HG02588 (cell line): ENCODE data around the gene DPP7.

Experiments
- ATAC-seq: cut with Tn5 transposase; IDR thresholded peaks from one replicate; pipeline ENCODE4 v1.9.1; 2021; ENCODE audit warnings: mild to moderate bottlenecking, moderate library complexity; ENCODE audit not compliant: unreplicated experiment

Gene DPP7

DNA sequence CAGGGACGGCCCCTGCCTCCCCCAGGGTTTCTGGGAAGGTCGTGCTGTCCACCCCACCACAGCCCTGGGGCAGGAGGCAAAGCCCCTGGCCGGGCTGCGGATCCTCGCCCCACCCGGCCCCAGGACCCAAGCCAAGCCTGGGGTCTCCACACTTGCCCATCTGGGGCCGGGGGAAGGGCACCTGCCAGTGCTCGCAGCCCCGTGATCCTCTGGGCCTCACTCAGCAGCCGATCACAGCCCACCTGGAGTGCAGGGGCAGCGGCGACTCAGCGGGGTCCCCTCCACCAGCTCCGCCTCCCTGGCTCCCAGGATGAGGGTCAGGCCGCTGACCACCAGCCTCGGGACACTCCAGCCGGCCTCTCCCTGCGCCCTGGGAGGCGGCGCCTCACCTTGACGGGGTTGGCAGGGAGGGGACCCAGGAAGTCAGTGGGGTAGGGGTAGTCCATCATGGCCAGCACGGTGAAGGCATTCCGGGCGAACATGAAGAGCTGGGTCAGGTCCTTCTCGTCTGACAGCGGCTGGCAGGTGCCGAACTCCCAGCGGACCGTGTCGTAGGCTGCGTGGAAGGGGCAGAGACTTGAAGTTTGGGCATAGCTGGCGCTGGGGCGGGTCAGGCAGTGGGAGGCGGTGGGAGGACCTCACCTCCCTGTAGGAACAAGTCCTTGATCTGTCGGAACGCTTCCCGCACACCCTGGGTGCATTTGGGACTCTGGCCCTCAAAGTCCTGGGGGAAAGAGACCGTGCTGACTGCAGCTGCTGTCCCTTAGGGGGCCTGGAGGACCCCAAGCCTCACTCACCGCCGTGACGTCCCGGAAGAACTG, 1.8 kb downstream of the DPP7 start:
- no peak for ATAC-seq

DNA sequence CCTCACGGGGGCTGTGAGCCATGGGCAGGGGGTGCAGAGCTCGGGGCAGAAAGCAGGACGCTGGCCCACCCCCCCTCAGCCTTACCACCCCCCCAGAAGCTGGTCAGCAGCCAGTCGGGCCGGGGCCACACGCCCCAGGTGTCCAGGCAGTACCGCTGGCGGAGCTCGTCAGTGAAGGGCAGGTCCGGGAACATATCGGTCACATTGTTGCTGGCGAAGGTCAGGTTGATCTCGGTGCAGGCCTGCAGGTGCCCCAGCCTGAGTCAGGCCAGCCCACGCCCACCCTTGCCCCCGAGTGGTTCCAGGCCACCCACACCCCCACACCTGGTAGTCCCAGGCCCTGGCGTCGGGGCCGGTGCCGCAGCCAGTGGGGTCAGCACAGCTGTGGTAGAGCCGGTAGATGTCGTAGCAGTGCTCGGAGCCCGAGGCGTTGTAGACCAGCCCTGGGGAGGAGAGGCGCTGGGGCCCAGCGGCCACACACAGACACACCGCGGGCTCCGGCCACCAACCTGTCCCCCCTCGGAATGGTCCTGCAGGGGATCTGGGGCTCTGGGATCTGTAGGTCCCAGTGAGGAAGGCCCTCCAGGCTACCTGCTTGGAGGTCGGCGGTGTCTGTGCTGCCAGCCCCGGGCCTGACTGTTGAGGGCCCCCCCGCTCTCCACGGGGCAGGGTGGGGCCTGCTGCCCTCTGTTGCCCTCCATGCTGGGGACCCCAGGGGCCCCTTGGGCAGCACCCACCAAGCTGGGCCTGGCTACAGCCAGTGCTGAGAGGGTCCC, 2.6 kb downstream of the DPP7 start:
- ATAC-seq, result no peak

DNA sequence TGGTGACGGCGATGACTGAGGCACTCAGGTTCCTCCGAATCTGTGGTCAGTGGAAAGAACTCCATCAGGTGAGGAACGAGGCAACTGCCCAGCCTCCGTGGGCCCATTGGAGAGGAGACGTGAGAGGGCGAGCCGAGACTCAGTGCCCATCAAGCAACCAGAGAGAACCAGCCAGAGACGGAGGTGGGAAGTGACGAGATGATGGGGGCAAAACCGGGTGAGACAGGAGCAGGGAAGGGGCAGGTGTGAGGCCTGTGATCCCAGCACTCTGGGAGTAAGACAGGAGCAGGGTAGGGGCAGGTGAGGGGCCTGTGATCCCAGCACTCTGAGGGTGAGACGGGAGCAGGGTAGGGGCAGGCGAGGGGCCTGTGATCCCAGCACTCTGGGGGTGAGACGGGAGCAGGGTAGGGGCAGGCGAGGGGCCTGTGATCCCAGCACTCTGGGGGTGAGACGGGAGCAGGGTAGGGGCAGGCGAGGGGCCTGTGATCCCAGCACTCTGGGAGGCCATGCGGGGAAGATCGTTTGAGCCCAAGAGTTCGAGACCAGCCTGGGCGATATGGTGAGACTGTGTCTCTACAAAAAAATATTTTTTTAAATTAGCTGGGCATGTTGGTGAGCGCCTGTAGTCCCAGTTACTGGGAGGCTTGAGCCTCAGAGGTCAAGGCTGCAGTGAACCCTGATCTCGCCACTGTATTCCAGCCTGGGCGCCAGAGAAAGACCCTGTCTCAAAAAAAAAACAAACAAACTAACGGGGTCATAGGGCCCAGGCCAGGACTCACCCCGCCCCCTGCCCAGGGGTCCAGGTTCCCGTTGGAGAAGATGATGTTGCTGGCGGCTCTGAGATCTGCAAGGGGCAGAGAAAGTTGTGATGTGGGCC, 3.4 kb downstream of the DPP7 start:
- no peak for ATAC-seq

DNA sequence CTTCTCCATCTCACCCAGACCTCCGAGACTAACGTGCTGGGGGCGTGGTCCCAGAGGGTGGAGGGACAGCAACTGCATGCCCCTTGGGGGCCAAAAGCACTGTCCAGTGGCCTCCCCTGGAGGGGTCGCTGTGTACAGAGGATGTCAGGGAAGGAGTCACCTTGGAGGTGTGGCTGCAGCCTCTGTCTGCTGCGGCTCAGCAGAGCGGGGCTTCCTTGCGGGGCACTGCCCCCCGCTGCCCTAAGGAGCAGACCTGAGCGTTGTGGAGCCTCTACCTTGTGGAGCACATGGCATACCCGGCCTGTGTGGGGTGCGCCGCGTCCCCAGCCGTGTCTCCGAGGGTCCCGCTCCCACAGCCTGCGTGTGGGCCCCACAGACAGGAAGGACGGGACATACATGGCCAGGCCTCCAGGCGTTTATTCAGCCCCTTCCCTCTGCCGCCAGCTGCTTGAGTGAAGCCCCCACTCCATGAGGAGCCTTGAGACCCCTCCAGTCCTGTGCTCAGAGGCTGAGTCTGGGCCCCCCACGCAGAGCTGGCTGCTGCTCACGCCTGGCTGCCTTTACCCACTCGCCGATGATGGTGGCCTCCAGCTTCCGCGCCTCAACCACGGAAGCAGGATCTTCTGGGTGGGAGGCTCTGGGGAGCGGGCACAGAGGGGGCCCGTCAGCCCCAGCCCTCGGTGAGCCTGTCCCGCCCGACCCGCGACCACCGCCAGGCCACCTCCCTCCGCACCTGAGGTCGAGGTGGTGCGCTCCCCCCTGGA, 4.2 kb downstream of the DPP7 start:
- ATAC-seq, result no peak

DNA sequence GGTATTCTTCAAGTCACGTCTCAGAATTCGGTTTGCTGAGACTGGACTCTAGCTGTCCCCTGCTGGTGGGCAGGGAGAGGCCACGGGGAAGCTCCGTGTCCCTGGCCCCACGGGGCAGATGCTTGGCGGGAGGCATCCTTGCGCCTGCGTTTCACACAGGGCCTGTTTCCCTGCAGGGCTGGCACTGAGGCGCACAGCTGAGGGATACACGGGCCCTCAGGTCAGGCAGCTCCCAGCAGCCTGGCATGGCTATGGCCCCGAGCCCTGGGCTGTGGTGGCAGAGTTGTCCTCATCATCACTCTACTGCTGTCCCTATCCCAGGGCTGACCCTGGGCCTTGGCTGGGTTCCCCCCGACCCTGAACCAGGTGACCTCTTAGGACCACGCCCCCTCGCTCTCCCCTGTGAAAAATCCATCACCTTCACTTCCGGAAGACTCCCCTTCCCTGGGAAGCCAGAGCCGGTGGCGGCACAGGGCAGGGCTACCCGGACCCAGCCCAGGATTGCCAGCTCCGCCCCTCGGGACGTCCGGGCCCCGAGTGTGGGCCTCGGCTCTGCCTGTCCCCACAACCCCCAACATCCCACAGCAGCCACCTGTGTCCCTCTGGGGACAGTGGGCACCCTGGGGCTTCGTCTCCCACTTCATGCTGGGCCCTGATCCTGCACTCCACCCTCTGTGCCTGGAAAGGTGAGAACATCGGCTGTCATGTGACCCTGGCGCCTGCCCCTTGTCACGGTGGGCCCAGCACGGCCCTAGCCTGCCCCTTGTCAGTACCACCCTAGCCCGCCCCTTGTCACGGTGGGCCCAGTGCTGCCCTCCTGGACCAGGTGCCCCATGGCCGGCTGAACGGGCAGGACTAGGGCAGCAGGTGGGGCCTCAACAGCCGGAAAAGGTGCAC, 5.0 kb downstream of the DPP7 start:
- ATAC-seq, result no peak

DNA sequence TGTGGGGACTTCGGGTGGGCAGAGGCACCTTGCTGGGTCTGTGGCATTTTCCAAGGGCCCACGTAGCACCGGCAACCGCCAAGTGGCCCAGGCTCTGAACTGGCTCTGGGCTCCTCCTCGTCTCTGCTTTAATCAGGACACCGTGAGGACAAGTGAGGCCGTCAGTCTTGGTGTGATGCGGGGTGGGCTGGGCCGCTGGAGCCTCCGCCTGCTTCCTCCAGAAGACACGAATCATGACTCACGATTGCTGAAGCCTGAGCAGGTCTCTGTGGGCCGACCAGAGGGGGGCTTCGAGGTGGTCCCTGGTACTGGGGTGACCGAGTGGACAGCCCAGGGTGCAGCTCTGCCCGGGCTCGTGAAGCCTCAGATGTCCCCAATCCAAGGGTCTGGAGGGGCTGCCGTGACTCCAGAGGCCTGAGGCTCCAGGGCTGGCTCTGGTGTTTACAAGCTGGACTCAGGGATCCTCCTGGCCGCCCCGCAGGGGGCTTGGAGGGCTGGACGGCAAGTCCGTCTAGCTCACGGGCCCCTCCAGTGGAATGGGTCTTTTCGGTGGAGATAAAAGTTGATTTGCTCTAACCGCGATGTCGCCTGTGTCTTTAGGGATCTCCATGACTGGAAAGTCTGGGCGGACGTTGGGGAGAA, 5.8 kb downstream of the DPP7 start:
- ATAC-seq, result no peak

DNA sequence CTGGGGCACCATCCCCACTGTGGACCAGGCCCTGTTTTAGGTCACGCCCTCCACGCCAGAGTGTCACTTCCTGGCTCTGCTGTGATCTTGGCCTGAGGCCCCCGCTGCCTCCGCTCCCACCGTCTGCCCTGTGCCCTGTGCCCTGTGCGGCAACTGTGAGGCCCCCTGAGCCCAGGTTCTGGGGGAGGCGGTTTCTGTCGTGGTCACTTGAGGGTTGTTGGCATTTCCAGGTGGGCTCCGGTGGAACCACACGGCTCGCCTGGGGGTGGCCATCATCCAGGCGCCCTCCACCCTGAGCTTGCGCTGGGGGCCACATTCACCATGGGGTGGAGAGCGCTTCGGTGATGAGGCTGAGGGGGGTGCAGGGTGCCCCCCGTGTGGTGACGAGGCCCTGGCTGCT, 6.6 kb downstream of the DPP7 start:
- no peak for ATAC-seq

DNA sequence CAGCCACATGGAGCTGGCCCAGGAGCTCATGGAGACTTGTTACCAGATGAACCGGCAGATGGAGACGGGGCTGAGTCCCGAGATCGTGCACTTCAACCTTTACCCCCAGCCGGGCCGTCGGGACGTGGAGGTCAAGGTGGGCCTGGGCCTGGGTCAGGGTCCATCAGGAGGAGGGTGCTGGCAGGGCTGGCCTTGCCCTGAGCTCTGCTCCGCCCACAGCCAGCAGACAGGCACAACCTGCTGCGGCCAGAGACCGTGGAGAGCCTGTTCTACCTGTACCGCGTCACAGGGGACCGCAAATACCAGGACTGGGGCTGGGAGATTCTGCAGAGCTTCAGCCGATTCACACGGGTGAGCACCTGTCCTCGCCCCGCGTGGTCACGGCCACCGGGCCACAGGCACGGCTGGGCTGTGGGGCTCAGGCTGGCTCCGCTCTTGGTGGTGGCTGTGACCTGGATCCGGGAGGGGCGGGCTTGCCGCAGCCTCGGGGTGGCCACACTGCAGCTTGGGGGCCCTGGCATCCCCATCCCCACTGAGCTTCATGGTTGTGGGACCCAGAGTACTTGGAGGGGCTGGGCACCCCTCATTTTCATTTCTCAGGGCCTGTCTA, 7.1 kb downstream of the DPP7 start:
- ATAC-seq, result no peak

DNA sequence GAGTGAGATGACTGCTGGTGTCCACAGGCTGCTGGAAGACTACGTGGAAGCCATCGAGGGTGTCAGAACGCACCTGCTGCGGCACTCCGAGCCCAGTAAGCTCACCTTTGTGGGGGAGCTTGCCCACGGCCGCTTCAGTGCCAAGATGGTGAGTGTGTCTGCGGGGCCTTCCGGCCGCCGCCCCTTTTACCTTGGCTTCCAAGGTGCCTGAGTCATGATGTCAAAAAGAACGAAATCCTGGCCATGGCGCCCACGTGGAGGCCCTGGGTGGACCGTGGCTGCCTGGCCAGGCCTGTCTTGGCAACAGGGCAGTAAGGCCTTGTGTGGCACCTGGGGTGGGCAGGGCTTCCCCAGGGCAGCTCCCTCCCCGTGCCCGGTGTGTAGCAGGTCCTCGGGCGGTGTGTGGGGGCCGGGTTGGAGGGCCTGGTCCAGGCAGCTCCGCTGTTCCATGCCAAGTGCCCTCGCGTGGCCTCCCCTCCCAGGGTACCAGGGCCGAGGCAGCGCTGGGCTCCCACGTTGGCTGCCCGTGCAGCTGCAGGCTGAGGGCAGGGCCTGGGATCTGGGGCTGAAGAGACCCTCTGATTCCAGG, 7.8 kb downstream of the DPP7 start:
- no peak for ATAC-seq

DNA sequence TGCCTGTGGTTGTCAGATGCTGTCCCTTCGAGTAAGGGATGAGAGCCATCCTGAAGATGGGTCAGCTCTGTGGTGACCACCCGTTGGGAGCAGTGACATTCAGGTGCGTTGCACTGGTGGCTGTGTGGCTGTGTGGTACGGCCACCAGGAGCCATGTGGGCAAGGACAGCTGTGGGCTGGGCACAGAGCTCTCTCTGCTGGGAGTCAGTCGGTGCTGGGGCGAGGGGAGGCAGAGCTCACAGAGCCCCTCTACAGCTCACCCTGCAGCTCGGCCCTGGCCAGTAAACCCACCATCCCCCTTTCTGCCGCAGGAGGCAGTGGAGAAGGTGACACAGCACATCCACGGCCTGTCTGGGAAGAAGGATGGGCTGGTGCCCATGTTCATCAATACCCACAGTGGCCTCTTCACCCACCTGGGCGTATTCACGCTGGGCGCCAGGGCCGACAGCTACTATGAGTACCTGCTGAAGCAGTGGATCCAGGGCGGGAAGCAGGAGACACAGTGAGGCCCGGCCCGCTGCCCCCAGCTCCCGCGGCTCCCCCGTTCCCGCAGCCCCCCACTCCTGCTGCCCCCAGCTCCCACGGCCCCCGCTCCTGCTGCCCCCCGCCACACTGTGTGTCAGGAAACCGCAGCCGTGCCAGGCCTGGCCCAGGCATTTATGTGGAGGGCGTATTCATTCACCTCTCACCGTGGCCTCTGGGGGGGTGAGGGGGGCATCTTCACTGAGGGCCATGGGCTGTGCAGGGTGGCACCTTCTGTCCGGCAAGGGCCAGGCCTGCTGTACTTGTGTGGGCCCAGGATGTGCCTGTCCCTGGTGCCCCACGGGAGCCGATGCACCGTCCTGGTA, 8.5 kb downstream of the DPP7 start:
- no peak for ATAC-seq

DNA sequence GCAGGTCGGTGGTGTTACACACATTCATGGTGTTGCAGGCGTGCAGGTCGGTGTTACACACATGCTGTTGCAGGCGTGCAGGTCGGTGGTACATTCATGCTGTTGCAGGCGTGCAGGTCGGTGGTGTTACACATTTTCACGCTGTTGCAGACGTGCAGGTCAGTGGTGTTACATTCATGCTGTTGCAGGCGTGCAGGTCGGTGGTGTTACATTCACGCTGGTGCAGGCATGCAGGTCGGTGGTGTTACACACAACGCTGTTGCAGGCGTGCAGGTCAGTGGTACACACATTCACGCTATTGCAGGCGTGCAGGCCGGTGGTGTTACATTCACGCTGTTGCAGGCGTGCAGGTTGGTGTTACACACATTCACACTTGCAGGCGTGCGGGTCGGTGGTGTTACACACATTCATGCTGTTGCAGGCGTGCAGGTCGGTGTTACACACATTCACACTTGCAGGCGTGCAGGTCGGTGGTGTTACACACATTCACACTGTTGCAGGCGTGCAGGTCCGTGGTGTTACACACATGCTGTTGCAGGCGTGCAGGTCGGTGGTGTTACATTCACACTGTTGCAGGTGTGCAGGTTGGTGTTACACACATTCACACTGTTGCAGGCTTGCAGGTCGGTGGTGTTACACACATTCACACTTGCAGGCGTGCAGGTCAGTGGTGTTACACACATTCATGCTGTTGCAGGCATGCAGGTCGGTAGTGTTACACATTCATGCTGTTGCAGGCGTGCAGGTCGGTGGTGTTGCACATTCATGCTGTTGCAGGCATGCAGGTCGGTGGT, 11.1 kb downstream of the DPP7 start:
- ATAC-seq, result no peak

DNA sequence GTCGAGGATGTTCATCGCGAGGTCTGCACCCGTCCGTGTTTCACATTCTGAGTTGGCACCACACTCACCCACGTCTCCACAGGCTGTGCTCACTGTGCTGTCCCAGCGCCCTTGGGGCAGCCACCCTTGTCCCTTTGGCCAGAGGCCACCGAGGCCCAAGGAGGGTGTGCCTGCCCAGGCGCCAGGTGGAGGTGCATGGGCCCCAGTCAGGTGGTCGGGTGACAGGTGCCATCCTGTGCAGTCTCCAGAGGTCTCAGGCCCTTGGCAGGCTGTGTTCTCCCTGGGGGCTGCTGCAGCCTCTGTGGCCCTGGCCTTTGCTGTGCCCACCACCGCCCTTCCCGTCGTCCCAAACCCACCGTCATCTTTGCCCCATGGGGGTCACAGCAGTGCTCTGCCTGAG, 15.3 kb downstream of the DPP7 start:
- ATAC-seq, result no peak

DNA sequence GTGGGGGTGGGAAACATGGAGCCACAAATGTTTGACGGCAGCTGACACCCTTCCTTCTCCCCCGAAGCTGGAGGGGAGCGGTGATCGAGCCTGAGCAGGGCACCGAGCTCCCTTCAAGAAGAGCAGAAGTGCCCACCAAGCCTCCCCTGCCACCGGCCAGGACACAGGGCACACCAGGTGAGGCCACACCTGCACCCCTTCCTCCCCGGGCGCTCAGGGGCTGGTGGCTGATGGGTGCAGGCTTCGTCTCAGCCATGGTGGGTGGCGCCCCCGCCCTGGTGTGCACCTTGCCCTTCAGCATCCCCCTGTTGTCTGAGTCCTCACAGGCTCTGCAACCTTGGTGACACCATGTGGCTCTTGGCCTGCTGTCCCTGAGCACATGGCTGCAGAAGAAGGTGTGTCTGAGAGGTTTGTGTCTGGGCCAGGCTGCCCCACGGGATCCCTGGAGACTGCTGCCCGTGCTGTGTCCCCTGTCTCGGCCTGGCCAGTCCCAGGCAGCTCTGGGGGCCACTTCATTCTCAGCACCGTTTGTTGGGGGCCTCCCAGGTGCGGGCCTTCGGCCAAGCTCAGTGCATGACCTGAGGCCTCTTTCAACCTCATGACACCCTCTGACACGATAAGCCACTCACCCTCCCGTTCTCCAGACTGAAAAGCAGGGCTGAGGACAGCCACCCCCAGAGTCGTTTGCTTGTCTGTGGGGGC, 16.6 kb downstream of the DPP7 start:
- ATAC-seq, result no peak

DNA sequence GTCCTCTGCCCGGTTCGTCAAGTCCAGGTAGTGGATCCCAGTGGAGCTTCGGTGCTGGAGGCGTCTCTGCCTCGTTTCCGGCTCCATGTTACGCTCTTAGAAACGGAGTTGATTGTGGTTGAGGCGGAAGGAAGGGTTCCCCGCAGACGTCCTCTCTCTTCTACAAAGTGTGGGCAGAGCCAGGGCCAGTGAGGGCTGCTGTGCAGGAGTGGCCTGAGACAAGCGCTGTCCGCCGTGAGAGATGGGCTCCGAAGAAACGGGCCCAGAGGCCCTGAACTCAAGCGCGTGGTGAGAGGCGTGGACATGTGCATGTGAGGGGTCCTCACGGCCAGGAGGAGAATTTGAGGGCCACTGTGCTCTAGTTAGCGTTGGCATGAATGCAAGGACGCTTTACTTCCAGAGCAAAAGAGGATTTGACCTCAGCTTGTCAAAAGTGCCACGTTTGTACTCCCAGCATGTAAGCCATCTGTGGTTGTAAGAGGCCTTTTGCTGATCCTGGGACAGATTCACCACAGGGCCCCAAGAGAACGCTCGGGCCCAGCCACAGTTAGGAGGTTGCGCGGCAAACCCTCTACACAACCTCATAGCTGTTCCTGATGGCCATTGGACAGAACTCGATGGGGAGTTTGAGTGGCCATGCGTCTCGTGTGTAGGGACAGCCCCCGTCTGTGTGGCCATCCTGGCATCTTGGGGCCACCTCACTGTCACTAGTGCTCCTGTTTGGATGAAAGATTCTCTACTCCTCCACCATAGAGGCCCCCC, 17.6 kb downstream of the DPP7 start:
- no peak for ATAC-seq
